Measurements from ENCODE around the gene TNS1.
A peak's percentile ranks its signal among the peaks of the same experiment; 100 is the strongest.

Gene TNS1

GRCh38 chr2:217899231-217900009 lies 103.4 kb downstream of the TNS1 start:
- peak overlapping the region; percentile 14 for H3K4me3 ChIP-seq (ENCODE audit: low read length)
- peaks cover 60% of the 10 kb centered on the region for H3K4me1 ChIP-seq (ENCODE audit: control insufficient read depth, insufficient read depth, low read length)
- H3K36me3 ChIP-seq (ENCODE audit: insufficient read depth, low read length) = peaks cover 41% of the 10 kb centered on the region
- H3K9me3 ChIP-seq (replicated peaks; ENCODE audit: low read length) = no peaks in the 10 kb centered on the region
- H3K4me2 ChIP-seq (ENCODE audit: low read length) = peak overlapping the region; percentile 79
- H3K9ac ChIP-seq (ENCODE audit: low read depth, low read length) = peak overlapping the region; percentile 6
- no peaks in the 10 kb centered on the region for H3K27me3 ChIP-seq (ENCODE audit: control insufficient read depth, insufficient read depth, low read length)

- H3K9me3 ChIP-seq (replicated peaks; ENCODE audit: low read length) = no peaks in the 10 kb centered on the region
- H3K4me1 ChIP-seq (ENCODE audit: control insufficient read depth, insufficient read depth, low read length) = peaks cover 47% of the 10 kb centered on the region
- H3K36me3 ChIP-seq (ENCODE audit: insufficient read depth, low read length) = peaks cover 49% of the 10 kb centered on the region
- no peak overlapping the region for H3K9ac ChIP-seq (ENCODE audit: low read depth, low read length)
- H3K4me3 ChIP-seq (ENCODE audit: low read length) = no peak overlapping the region
- no peaks in the 10 kb centered on the region for H3K27me3 ChIP-seq (ENCODE audit: control insufficient read depth, insufficient read depth, low read length)
- no peak overlapping the region for H3K4me2 ChIP-seq (ENCODE audit: low read length)
These were observed 104.7 kb downstream of the TNS1 start for GRCh38 chr2:217897816-217898806.

GRCh38 chr2:217897091-217897715 lies 105.6 kb downstream of the TNS1 start:
- H3K9me3 ChIP-seq (replicated peaks; ENCODE audit: low read length) = no peaks in the 10 kb centered on the region
- no peak overlapping the region for H3K4me3 ChIP-seq (ENCODE audit: low read length)
- no peak overlapping the region for H3K9ac ChIP-seq (ENCODE audit: low read depth, low read length)
- H3K4me2 ChIP-seq (ENCODE audit: low read length) = no peak overlapping the region
- H3K27me3 ChIP-seq (ENCODE audit: control insufficient read depth, insufficient read depth, low read length) = no peaks in the 10 kb centered on the region
- peaks cover 38% of the 10 kb centered on the region for H3K4me1 ChIP-seq (ENCODE audit: control insufficient read depth, insufficient read depth, low read length)
- peaks cover 58% of the 10 kb centered on the region for H3K36me3 ChIP-seq (ENCODE audit: insufficient read depth, low read length)

GRCh38 chr2:217895070-217895635 lies 107.6 kb downstream of the TNS1 start:
- peaks cover 26% of the 10 kb centered on the region for H3K4me1 ChIP-seq (ENCODE audit: control insufficient read depth, insufficient read depth, low read length)
- H3K36me3 ChIP-seq (ENCODE audit: insufficient read depth, low read length) = peaks cover 67% of the 10 kb centered on the region
- H3K27me3 ChIP-seq (ENCODE audit: control insufficient read depth, insufficient read depth, low read length) = no peaks in the 10 kb centered on the region
- no peaks in the 10 kb centered on the region for H3K9me3 ChIP-seq (replicated peaks; ENCODE audit: low read length)
- H3K4me3 ChIP-seq (ENCODE audit: low read length) = no peak overlapping the region
- H3K4me2 ChIP-seq (ENCODE audit: low read length) = no peak overlapping the region
- H3K9ac ChIP-seq (ENCODE audit: low read depth, low read length) = no peak overlapping the region

- Histone ChIP-seq H3K4me2 (ENCODE audit: low read length) (no peak overlapping the region), H3K9ac (ENCODE audit: low read depth, low read length) (no peak overlapping the region), H3K9me3 (replicated peaks; ENCODE audit: low read length) (no peaks in the 10 kb centered on the region), H3K4me1 (ENCODE audit: control insufficient read depth, insufficient read depth, low read length) (peaks cover 13% of the 10 kb centered on the region), H3K36me3 (ENCODE audit: insufficient read depth, low read length) (peaks cover 83% of the 10 kb centered on the region), H3K27me3 (ENCODE audit: control insufficient read depth, insufficient read depth, low read length) (no peaks in the 10 kb centered on the region), H3K4me3 (ENCODE audit: low read length) (no peak overlapping the region)
These were observed 109.4 kb downstream of the TNS1 start for GRCh38 chr2:217893440-217893839.

- H3K4me3 ChIP-seq (ENCODE audit: low read length) = no peak overlapping the region
- H3K27me3 ChIP-seq (ENCODE audit: control insufficient read depth, insufficient read depth, low read length) = no peaks in the 10 kb centered on the region
- H3K36me3 ChIP-seq (ENCODE audit: insufficient read depth, low read length) = peaks cover 88% of the 10 kb centered on the region
- no peaks in the 10 kb centered on the region for H3K9me3 ChIP-seq (replicated peaks; ENCODE audit: low read length)
- no peak overlapping the region for H3K9ac ChIP-seq (ENCODE audit: low read depth, low read length)
- H3K4me1 ChIP-seq (ENCODE audit: control insufficient read depth, insufficient read depth, low read length) = peaks cover 11% of the 10 kb centered on the region
- no peak overlapping the region for H3K4me2 ChIP-seq (ENCODE audit: low read length)
These were observed 110.2 kb downstream of the TNS1 start for GRCh38 chr2:217892560-217892959.

GRCh38 chr2:217890445-217890844 lies 112.3 kb downstream of the TNS1 start:
- H3K27me3 ChIP-seq (ENCODE audit: control insufficient read depth, insufficient read depth, low read length) = no peaks in the 10 kb centered on the region
- H3K4me3 ChIP-seq (ENCODE audit: low read length) = no peak overlapping the region
- H3K9me3 ChIP-seq (replicated peaks; ENCODE audit: low read length) = no peaks in the 10 kb centered on the region
- no peak overlapping the region for H3K4me2 ChIP-seq (ENCODE audit: low read length)
- peak overlapping the region; percentile 5 for H3K9ac ChIP-seq (ENCODE audit: low read depth, low read length)
- H3K36me3 ChIP-seq (ENCODE audit: insufficient read depth, low read length) = peaks cover 81% of the 10 kb centered on the region
- H3K4me1 ChIP-seq (ENCODE audit: control insufficient read depth, insufficient read depth, low read length) = peaks cover 11% of the 10 kb centered on the region

GRCh38 chr2:217889656-217890055 lies 113.1 kb downstream of the TNS1 start:
- Histone ChIP-seq H3K4me3 (ENCODE audit: low read length) (no peak overlapping the region), H3K4me2 (ENCODE audit: low read length) (no peak overlapping the region), H3K9me3 (replicated peaks; ENCODE audit: low read length) (no peaks in the 10 kb centered on the region), H3K27me3 (ENCODE audit: control insufficient read depth, insufficient read depth, low read length) (no peaks in the 10 kb centered on the region), H3K4me1 (ENCODE audit: control insufficient read depth, insufficient read depth, low read length) (peaks cover 11% of the 10 kb centered on the region), H3K9ac (ENCODE audit: low read depth, low read length) (no peak overlapping the region), H3K36me3 (ENCODE audit: insufficient read depth, low read length) (peaks cover 81% of the 10 kb centered on the region)

GRCh38 chr2:217887841-217888701 lies 114.7 kb downstream of the TNS1 start:
- Histone ChIP-seq H3K4me1 (ENCODE audit: control insufficient read depth, insufficient read depth, low read length) (peaks cover 11% of the 10 kb centered on the region), H3K36me3 (ENCODE audit: insufficient read depth, low read length) (peaks cover 77% of the 10 kb centered on the region), H3K9ac (ENCODE audit: low read depth, low read length) (no peak overlapping the region), H3K4me2 (ENCODE audit: low read length) (no peak overlapping the region), H3K27me3 (ENCODE audit: control insufficient read depth, insufficient read depth, low read length) (no peaks in the 10 kb centered on the region), H3K4me3 (ENCODE audit: low read length) (no peak overlapping the region), H3K9me3 (replicated peaks; ENCODE audit: low read length) (no peaks in the 10 kb centered on the region)

GRCh38 chr2:217886720-217887309 lies 116.0 kb downstream of the TNS1 start:
- H3K4me1 ChIP-seq (ENCODE audit: control insufficient read depth, insufficient read depth, low read length) = peaks cover 11% of the 10 kb centered on the region
- no peak overlapping the region for H3K9ac ChIP-seq (ENCODE audit: low read depth, low read length)
- no peaks in the 10 kb centered on the region for H3K27me3 ChIP-seq (ENCODE audit: control insufficient read depth, insufficient read depth, low read length)
- H3K4me2 ChIP-seq (ENCODE audit: low read length) = no peak overlapping the region
- H3K36me3 ChIP-seq (ENCODE audit: insufficient read depth, low read length) = peaks cover 71% of the 10 kb centered on the region
- H3K9me3 ChIP-seq (replicated peaks; ENCODE audit: low read length) = no peaks in the 10 kb centered on the region
- H3K4me3 ChIP-seq (ENCODE audit: low read length) = no peak overlapping the region
